Central memory CD8-positive, alpha-beta T cell (primary cell): ENCODE measurements around the gene SNORC.
A peak's percentile ranks its signal among the peaks of the same experiment; 100 is the strongest.

ENCODE experiments used
- ATAC-seq: fragments of 150-1000 bp; cut with Tn5 transposase; replicated peaks from 2 replicates; pipeline ENCODE4 v1.10.0; 2022; ENCODE audit warnings: mild to moderate bottlenecking, moderate FRiP score, moderate number of reproducible peaks; ENCODE audit not compliant: poor library complexity, severe bottlenecking; ENCODE audit errors: extremely low read depth
- DNase-seq, 2 donors: peaks; one replicate each; pipeline ENCODE4 v3.0.0; 2021; ENCODE audit warnings: low spot score in 2 of 2
- H3K27ac Mint-ChIP-seq: one replicate; pipeline ENCODE4 v1.8.0; 2022; ENCODE audit warnings: low read depth, mild to moderate bottlenecking, moderate library complexity, mixed read lengths
- H3K27me3 Mint-ChIP-seq: one replicate; pipeline ENCODE4 v1.8.0; 2022; ENCODE audit warnings: mixed read lengths
- H3K36me3 Mint-ChIP-seq: one replicate; pipeline ENCODE4 v1.8.0; 2022; ENCODE audit warnings: mild to moderate bottlenecking, moderate library complexity, mixed read lengths; ENCODE audit not compliant: insufficient read depth
- H3K4me1 Mint-ChIP-seq: one replicate; pipeline ENCODE4 v1.8.0; 2022; ENCODE audit warnings: mixed read lengths
- H3K4me3 Mint-ChIP-seq: one replicate; pipeline ENCODE4 v1.8.0; 2022; ENCODE audit warnings: mild to moderate bottlenecking, moderate library complexity, mixed read lengths
- H3K9me3 Mint-ChIP-seq: one replicate; pipeline ENCODE4 v1.8.0; 2022; ENCODE audit warnings: mixed read lengths

Gene SNORC

DNA sequence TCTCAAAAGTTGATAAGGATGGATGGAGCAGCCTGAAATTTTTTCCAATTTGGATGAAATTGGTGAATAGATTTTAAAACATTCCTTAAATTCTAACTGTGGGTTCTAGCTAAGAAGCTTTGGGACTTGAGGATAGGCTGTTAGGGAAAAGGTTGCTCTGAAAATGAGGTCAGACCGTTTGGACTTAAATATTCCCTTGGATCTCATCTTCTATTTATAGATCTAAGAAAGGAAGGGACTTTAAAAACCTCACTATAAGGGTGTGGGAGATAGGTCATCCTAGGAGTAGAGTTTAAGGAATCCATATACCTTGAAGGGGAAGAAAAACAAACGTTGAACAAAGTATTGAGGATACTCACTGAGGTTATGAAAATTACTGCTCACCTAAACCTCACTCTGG lies 17.4 kb upstream of the SNORC start:
- Mint-ChIP-seq H3K4me3 (no peak overlapping the region), H3K27me3 (no peaks in the 10 kb centered on the region), H3K9me3 (no peaks in the 10 kb centered on the region), H3K4me1 (no peaks in the 10 kb centered on the region), H3K36me3 (peaks cover 54% of the 10 kb centered on the region), H3K27ac (no peak overlapping the region)
- DNase-seq (no peak), ATAC-seq (no peak)

DNA sequence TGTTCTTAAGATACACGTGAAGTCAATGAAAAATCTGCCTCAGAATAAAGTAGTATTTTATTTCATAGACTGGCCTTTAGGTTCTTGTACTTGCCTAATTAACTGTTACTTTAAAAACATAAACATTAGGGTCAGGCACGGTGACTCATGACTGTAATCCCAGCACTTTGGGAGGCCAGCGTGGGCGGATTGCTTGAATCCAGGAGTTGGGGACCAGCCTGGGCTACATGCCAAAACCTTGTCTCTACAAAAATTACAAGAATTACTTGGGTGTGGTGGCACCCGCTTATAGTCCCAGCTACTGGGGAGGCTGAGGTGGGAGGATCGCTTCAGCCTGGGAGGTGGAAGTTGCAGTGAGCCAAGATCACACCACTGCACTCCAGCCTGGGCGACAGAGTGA lies 16.0 kb upstream of the SNORC start:
- Mint-ChIP-seq H3K36me3 (peaks cover 50% of the 10 kb centered on the region), H3K4me1 (no peaks in the 10 kb centered on the region), H3K27me3 (no peaks in the 10 kb centered on the region), H3K27ac (no peak overlapping the region), H3K4me3 (no peak overlapping the region), H3K9me3 (no peaks in the 10 kb centered on the region)
- DNase-seq (no peak), ATAC-seq (no peak)

DNA sequence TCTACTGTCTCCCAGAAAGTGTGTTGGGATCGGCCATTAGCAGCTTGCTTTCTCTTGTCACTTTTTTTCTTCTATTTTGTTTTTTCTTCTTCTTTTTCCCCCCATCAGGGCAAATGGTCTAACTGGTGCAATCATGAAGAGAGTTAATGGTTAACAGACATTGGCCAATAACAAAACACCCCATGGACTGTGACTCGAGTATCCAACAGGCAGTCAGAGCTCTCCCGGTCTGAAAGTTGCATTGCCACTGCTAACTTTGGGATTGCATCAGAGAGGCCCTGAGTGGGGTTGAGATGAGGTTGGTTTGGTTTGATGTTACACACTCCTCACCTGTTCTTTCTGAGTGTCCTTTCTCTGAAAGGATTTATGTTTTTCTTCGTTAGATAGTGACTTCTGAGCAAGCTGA lies 12.9 kb upstream of the SNORC start:
- no peaks in the 10 kb centered on the region for H3K9me3 Mint-ChIP-seq
- peak overlapping the region; percentile 34 for H3K27ac Mint-ChIP-seq
- H3K4me3 Mint-ChIP-seq, result no peak overlapping the region
- H3K27me3 Mint-ChIP-seq, result no peaks in the 10 kb centered on the region
- no peak for ATAC-seq
- no peaks in the 10 kb centered on the region for H3K4me1 Mint-ChIP-seq
- DNase-seq, result no peak
- peaks cover 37% of the 10 kb centered on the region for H3K36me3 Mint-ChIP-seq

DNA sequence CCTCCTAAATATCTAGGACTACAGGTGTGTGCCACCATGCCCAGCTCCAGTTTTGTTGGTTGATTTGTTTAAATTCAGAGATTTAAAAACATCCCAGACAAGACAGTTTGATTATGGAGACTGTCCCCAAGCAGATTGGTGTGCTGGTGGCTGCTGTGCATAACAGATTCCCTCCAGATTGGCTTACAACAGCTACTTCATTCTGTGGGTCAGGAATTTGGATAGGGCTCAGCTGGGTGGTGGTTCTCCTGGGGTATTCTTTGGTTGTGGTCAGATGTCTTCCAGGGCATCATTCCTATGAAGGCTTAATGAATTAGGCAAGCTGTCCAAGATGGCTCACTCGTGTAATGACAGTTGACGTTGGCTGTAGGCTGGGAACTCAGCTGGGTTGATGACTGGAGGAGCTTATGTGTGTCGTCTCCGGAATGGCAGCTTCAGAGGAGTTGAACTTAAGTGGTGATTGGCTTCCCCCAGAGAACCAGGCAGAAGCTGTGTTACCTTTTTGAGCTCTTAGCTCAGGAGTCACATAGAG lies 10.6 kb upstream of the SNORC start:
- Mint-ChIP-seq H3K27me3 (no peaks in the 10 kb centered on the region), H3K36me3 (peaks cover 34% of the 10 kb centered on the region), H3K9me3 (no peaks in the 10 kb centered on the region), H3K4me1 (no peaks in the 10 kb centered on the region), H3K27ac (peak overlapping the region; percentile 47), H3K4me3 (no peak overlapping the region)
- ATAC-seq, result no peak
- DNase-seq, result no peak

DNA sequence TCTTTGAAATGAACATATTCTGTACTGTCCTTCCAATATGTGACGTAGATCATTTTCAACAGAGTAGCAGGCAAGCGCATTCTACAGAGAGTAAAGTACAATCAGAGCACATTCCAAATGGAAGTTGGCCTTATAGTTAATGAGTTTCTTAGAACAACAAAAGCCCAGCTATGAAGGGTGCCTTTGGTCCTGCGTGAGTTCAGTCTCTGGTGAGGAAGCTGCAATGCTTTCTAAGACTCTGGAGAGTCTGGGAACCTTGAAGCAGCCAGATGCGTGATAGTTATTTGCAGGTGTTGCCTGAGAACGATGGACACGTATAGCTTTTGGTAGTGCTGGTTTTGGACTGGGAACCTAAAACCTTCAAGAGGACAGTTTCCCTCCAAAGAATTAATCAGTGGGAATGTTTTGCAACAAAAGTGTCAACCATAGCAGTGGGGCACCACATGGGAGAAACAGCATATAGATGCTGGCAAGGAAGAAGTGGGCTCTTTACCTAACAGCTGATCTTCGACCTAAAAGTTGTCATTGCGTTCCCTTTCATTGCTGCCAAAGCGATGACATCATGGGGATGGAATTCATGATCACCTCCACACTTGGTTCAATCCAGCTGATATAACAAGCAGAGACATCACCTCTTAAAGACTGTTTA lies 9.3 kb upstream of the SNORC start:
- Mint-ChIP-seq H3K4me3 (no peak overlapping the region), H3K9me3 (no peaks in the 10 kb centered on the region), H3K27me3 (no peaks in the 10 kb centered on the region), H3K27ac (no peak overlapping the region), H3K4me1 (no peaks in the 10 kb centered on the region), H3K36me3 (peaks cover 28% of the 10 kb centered on the region)
- ATAC-seq, result no peak
- DNase-seq, result no peak

DNA sequence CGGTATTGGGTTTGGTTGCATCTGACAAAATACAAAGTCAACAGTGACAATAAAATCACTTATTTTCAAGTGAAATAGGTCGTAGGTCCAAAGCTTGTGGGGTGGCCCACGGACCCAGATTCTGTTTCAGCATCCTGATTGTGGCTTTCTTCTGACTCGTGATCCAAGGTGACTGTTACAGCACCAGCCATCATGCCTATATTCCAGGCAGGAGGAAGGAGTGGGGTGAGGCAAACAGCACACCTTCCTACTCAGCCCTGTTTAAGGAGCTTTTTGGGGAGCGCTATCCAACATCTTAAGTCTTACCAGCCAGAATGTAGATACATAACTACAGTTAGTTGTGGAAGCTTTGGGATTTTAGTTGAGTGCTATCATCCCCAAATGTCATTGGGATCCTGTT lies 8.7 kb upstream of the SNORC start:
- no peak for ATAC-seq
- DNase-seq, result no peak
- Mint-ChIP-seq H3K36me3 (peaks cover 21% of the 10 kb centered on the region), H3K4me3 (no peak overlapping the region), H3K4me1 (no peaks in the 10 kb centered on the region), H3K27me3 (no peaks in the 10 kb centered on the region), H3K9me3 (no peaks in the 10 kb centered on the region), H3K27ac (no peak overlapping the region)

DNA sequence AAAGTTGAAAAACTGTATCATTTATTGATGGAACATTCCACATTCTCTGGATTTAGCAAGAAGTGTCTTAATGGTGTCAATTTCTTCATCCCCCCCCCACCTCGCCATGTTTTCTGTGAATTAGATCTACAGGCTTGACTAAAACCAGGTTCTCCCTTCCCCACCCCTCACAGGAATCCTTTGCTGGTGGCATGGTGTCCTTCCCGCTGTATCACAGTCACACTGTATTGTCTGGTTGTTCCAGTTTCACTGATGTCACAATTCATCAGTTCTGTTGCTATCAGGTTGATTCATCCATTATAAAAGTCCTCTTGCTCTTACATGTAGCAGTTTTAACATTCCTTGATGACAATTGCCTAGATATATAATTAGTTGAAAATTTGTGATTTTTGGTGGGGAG lies 6.1 kb upstream of the SNORC start:
- Mint-ChIP-seq H3K27me3 (no peaks in the 10 kb centered on the region), H3K27ac (no peak overlapping the region), H3K4me1 (peaks cover under 1% of the 10 kb centered on the region), H3K9me3 (no peaks in the 10 kb centered on the region), H3K4me3 (no peak overlapping the region), H3K36me3 (peaks cover 4% of the 10 kb centered on the region)
- DNase-seq, result no peak
- no peak for ATAC-seq

DNA sequence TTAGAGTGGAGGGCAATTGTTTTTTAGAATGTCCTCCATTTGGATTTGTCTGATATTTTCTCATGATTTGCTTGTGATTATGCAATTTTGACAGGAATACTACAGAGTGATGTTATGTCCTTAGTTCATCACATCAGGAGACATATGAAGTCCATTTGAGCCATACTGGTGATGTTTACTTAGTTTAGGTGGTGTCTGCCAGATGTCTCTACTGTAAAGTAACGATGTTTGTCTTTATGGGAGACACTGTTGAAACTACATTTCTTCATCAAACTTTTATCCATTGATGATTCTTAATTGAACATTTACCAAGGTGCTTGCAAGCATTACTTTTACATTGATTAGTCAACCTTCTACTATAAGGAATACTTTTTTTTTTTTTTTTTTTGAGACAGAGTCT lies 4.9 kb upstream of the SNORC start:
- Mint-ChIP-seq H3K27ac (no peak overlapping the region), H3K9me3 (no peaks in the 10 kb centered on the region)
- no peak for ATAC-seq

DNA sequence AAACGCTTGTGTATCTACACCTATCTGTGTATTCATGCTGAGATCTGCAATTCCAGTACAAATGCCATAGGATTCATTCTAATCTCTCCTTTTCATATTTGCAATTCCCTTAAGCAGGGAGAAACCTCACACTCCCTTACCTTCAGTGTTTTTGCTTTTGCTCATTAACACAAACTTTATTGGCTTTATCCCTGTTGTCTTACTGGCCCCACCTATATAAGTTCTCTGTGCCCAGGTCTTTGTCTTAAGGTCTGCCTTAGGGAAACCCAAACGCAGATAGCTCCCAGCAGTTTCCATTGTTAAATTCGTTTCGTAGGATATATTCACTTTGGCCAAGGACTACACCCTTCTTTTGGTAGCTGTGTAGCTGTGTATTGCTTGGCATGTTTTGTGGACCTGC lies 4.0 kb upstream of the SNORC start:
- peaks cover 6% of the 10 kb centered on the region for H3K4me1 Mint-ChIP-seq
- no peak for ATAC-seq
- peaks cover 2% of the 10 kb centered on the region for H3K36me3 Mint-ChIP-seq

More for the DNA sequence above, 4.9 kb upstream of the SNORC start:
- Mint-ChIP-seq H3K4me1 (peaks cover 6% of the 10 kb centered on the region), H3K36me3 (peaks cover 2% of the 10 kb centered on the region), H3K27me3 (no peaks in the 10 kb centered on the region), H3K4me3 (no peak overlapping the region)
- DNase-seq, result no peak

DNA sequence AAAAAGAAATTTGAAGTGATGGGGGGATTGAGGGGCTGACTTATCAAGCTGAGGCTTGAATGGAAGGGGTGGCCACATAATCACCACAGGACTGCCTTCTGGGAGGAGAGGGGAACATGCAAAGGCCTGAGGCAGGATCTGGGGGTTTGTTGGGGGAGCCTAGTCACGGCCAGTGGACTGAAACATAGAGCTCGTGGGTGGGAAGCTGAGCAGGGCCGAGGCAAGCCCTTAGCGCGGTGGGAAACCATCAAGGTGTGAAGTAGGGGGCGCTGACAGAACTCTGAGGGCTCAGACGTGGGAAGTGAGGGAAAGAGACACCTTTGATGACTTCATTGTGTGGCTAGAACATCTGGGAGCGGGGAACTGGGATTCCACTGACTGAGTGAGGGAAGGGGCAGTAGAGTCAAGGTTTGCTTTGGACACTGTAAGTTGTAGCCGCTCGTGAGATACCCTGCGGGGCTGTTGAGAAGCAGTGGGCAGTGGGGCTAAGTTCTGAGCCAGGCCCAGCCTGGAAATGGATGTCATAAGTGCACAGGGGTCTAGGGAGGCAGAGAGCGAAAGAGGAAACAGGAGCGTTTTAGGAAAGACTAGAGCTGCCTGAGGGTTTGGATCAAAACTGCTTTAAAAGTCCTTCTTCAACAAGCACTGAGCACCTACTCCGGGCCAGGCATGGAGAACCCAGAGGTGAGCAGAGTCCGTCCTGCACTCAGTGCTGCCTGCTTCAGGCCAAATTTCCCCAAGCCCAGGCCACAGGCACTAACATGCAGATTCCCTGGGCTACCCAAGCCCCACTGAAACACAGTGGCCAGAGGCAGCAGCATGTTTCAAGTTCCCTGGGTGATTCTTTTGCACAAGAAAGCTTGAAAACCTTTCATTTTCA lies 686 bp upstream of the SNORC start:
- Mint-ChIP-seq H3K9me3 (no peaks in the 10 kb centered on the region), H3K4me3 (no peak overlapping the region), H3K36me3 (peaks cover 2% of the 10 kb centered on the region), H3K4me1 (peaks cover 6% of the 10 kb centered on the region), H3K27ac (peak overlapping the region; percentile 36), H3K27me3 (peaks cover 4% of the 10 kb centered on the region)
- ATAC-seq, result no peak
- DNase-seq, result no peak

More for the DNA sequence above, 4.0 kb upstream of the SNORC start:
- Mint-ChIP-seq H3K27ac (no peak overlapping the region), H3K27me3 (no peaks in the 10 kb centered on the region), H3K9me3 (no peaks in the 10 kb centered on the region), H3K4me3 (no peak overlapping the region)
- DNase-seq, result no peak

DNA sequence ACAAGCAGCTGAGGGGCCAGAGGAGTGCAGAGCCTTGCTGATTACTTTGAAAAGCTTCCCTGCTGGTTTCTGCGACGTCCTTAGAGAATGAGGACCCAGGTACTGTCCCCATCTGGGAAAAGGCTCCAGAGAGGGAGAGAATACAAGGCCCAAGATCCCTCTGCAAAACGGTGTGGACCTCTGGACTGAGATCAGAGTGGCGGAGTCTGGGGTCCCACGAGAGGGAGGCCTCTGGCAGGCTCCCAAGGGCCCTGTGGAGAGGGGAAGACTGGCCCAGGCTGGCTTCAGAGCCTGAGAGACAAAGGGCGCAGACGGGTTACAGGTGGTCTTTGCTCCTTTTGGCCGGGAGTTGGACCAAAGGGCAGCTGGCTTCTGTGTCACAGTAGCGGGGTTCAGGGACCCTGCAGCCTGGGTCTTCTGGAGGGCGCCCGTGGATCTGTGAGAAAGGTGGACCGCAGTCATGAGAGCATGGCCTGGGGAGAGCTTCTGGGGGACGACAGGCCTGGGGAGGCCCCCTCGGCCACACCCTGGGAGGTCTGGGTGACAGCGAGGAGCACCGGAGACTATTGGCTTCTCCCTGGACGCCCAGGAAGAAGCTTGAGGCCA lies 805 bp downstream of the SNORC start:
- no peak for DNase-seq
- Mint-ChIP-seq H3K4me1 (peaks cover 14% of the 10 kb centered on the region), H3K9me3 (no peaks in the 10 kb centered on the region), H3K36me3 (peaks cover 1% of the 10 kb centered on the region), H3K27ac (no peak overlapping the region), H3K4me3 (no peak overlapping the region), H3K27me3 (peaks cover 18% of the 10 kb centered on the region)
- ATAC-seq, result no peak

DNA sequence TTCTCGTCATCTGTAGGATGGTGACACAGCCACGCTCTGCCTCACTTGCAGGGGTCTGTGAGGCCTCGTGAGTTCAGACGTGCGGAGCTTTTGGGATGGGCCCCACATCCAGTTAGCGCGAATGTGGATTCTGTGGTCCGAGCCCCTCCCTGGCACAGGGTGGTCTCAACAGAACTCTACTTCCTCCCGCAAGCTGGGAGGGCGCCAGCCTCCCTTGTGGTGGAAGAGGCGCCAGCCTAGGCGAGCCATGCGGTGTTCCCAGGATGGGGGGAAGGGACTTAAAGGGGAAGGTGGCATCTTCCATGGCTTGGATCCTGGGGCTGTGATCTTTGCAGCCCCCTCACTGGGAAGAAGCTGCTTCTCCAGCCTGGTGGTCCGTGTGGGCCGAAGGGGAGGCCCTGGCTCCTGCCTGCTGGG lies 1.4 kb downstream of the SNORC start:
- H3K9me3 Mint-ChIP-seq, result no peaks in the 10 kb centered on the region
- peaks cover 18% of the 10 kb centered on the region for H3K27me3 Mint-ChIP-seq
- no peak overlapping the region for H3K27ac Mint-ChIP-seq
- no peak overlapping the region for H3K4me3 Mint-ChIP-seq
- H3K36me3 Mint-ChIP-seq, result peaks cover 1% of the 10 kb centered on the region
- no peak for ATAC-seq
- H3K4me1 Mint-ChIP-seq, result peaks cover 14% of the 10 kb centered on the region
- no peak for DNase-seq
